ENCODE measurements around the gene ZDHHC20.

- TF ChIP-seq CTCF (IDR thresholded peaks at IDR 0.05) (no peak), POLR2A (IDR thresholded peaks at IDR 0.05) (no peak)
Observed at GRCh38 chr13:21466527-21466926, 7.4 kb upstream of the ZDHHC20 start.

Data from right lobe of liver (tissue), 4 donors.